ENCODE data around the gene CST11.

CST11 gene

GRCh38 chr20:23419995-23420901 lies 32.4 kb downstream of the CST11 start:
- peak; percentile 16 to 42 for DNase-seq

GRCh38 chr20:23419657-23419994 lies 33.0 kb downstream of the CST11 start:
- DNase-seq = no peak

GRCh38 chr20:23417861-23418260 lies 34.8 kb downstream of the CST11 start:
- no peak for DNase-seq

- peak; percentile 16 to 44 for DNase-seq
These were observed 36.6 kb downstream of the CST11 start for GRCh38 chr20:23415959-23416583.

- DNase-seq = no peak
These were observed 37.1 kb downstream of the CST11 start for GRCh38 chr20:23415555-23415954.

- DNase-seq = no peak
These were observed 38.0 kb downstream of the CST11 start for GRCh38 chr20:23414526-23415188.

- no peak for DNase-seq
These were observed 38.7 kb downstream of the CST11 start for GRCh38 chr20:23413862-23414422.

GRCh38 chr20:23412026-23412425 lies 40.6 kb downstream of the CST11 start:
- DNase-seq = no peak

GRCh38 chr20:23410916-23411695 lies 41.6 kb downstream of the CST11 start:
- no peak for DNase-seq

- no peak for DNase-seq
These were observed 42.9 kb downstream of the CST11 start for GRCh38 chr20:23409800-23410199.

- DNase-seq = no peak
These were observed 43.7 kb downstream of the CST11 start for GRCh38 chr20:23408957-23409356.

- DNase-seq = peak; percentile 30 to 42
These were observed 44.8 kb downstream of the CST11 start for GRCh38 chr20:23407781-23408464.

GRCh38 chr20:23406880-23407279 lies 45.8 kb downstream of the CST11 start:
- DNase-seq = no peak

GRCh38 chr20:23404196-23404595 lies 48.5 kb downstream of the CST11 start:
- DNase-seq = no peak

GRCh38 chr20:23403751-23404150 lies 48.9 kb downstream of the CST11 start:
- DNase-seq = no peak

- no peak for DNase-seq
These were observed 51.6 kb downstream of the CST11 start for GRCh38 chr20:23401051-23401450.

Data from CD4-positive, alpha-beta T cell treated with Interleukin-4 for 1 hour (primary cell).